Measurements from ENCODE around the gene PHRF1.

GRCh38 chr11:551131-551530 is 25.1 kb upstream of the PHRF1 start:
- no peak for TF ChIP-seq CTCF (IDR thresholded peaks at IDR 0.05)
- no peak for TF ChIP-seq POLR2A (IDR thresholded peaks at IDR 0.05)
